Mucosa of gallbladder (tissue), 1 donor: ENCODE measurements around the gene PCDHB4. TPM values are rescaled to one million over a fixed set of nuclear protein-coding genes. Genes with fewer than 3 reads are reported as not detected.
"Not testable (repeated sequence)": the region's sequence is repeated elsewhere in the genome, so short reads cannot be mapped to it uniquely, and the experiment has no call there.

ENCODE experiments used
- DNase-seq: peaks from one replicate; pipeline ENCODE4 v3.0.0-alpha.2; 2020; ENCODE audit warnings: low spot score
- total RNA-seq: library from RNA; stranded (reverse); gene quantifications from one replicate; pipeline ENCODE4 v1.2.1, GENCODE V29; 2021
- donor health status: DM: no; HTN: no; CAD: no.

The PCDHB4 gene
- total RNA-seq: 5.2 TPM

GRCh38 chr5:141121563-141121962 is at the start of gene PCDHB4:
TSS of gene PCDHB4 (plus strand) at chr5:141121818. CDS start at chr5:141121999, 181 bp downstream.
- no peak for DNase-seq

GRCh38 chr5:141077826-141078225 is 43.8 kb upstream of the PCDHB4 start:
- DNase-seq: no peak

GRCh38 chr5:141082228-141082627 is 39.4 kb upstream of the PCDHB4 start:
- no peak for DNase-seq

GRCh38 chr5:141084487-141084989 is 37.1 kb upstream of the PCDHB4 start:
- DNase-seq: peak; percentile 29

GRCh38 chr5:141094481-141095262 is 26.9 kb upstream of the PCDHB4 start, which contains the start of gene PCDHB2:
TSS of gene PCDHB2 (plus strand) at chr5:141094615. CDS start at chr5:141094791, 176 bp downstream.
- no peak for DNase-seq

GRCh38 chr5:141095263-141095641 is 26.4 kb upstream of the PCDHB4 start:
- no peak for DNase-seq

- DNase-seq: not testable (repeated sequence)
Observed at GRCh38 chr5:141096181-141096580, 25.4 kb upstream of the PCDHB4 start.

- not testable (repeated sequence) for DNase-seq
Observed at GRCh38 chr5:141096586-141096985, 25.0 kb upstream of the PCDHB4 start.

GRCh38 chr5:141100243-141100805 is 21.3 kb upstream of the PCDHB4 start, which contains the start of gene PCDHB3:
TSS of gene PCDHB3 (plus strand) at chr5:141100473. CDS start at chr5:141100650, 177 bp downstream.
- no peak for DNase-seq

GRCh38 chr5:141101059-141101458 is 20.6 kb upstream of the PCDHB4 start:
- DNase-seq: no peak

- not testable (repeated sequence) for DNase-seq
Observed at GRCh38 chr5:141102070-141102469, 19.5 kb upstream of the PCDHB4 start.

GRCh38 chr5:141102471-141102870 is 19.1 kb upstream of the PCDHB4 start:
- not testable (repeated sequence) for DNase-seq

GRCh38 chr5:141105350-141105749 is 16.3 kb upstream of the PCDHB4 start:
- DNase-seq: no peak

GRCh38 chr5:141119250-141119649 is 2.4 kb upstream of the PCDHB4 start:
- DNase-seq: no peak

- DNase-seq: no peak
Observed at GRCh38 chr5:141121985-141122384, 367 bp downstream of the PCDHB4 start.

GRCh38 chr5:141123396-141124135 is 1.9 kb downstream of the PCDHB4 start:
- DNase-seq: not testable (repeated sequence)

- DNase-seq: no peak
Observed at GRCh38 chr5:141127305-141127704, 5.7 kb downstream of the PCDHB4 start.

- peak; percentile 37 for DNase-seq
Observed at GRCh38 chr5:141135030-141135717, 13.6 kb downstream of the PCDHB4 start, which contains the start of gene PCDHB5. TSS of gene PCDHB5 (plus strand) at chr5:141135206. CDS start at chr5:141135435, 229 bp downstream.

GRCh38 chr5:141135718-141136266 is 14.2 kb downstream of the PCDHB4 start:
- DNase-seq: no peak

GRCh38 chr5:141137346-141137745 is 15.7 kb downstream of the PCDHB4 start:
- not testable (repeated sequence) for DNase-seq

GRCh38 chr5:141149812-141150211 is 28.2 kb downstream of the PCDHB4 start, which contains the start of gene PCDHB6:
TSS of gene PCDHB6 (plus strand) at chr5:141150057. CDS start at chr5:141150258, 201 bp downstream.
- DNase-seq: no peak
